Measurements from ENCODE around the gene AIF1.
A peak's percentile ranks its signal among the peaks of the same experiment; 100 is the strongest.

The AIF1 gene

DNA sequence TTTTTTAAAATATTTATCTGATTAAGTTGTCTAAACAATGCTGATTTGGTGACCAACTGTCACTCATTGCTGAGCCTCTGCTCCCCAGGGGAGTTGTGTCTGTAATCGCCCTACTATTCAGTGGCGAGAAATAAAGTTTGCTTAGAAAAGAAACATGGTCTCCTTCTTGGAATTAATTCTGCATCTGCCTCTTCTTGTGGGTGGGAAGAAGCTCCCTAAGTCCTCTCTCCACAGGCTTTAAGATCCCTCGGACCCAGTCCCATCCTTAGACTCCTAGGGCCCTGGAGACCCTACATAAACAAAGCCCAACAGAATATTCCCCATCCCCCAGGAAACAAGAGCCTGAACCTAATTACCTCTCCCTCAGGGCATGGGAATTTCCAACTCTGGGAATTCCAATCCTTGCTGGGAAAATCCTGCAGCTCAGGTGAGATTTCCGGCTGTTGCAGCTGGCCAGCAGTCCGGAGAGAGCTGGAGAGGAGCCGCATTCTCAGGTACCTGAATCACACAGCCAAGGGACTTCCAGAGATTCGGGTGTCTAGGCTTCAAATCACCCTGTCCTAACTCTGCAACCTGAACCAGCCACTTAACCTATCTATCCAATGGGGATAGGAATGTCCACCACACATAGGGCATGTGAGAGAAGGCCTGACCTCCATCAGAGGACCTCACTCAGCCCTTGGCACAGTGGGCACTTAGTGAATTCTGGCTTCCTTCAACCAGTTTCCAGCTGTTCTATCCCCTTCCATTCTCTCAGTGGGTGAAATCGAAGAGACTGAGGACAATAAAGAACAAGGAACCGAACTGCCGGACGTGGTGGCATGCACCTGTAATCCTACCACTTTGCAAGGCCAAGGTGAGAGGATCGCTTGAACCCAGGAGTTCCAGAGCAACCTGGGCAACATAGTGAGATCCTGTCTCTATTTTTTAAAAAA is 36.6 kb upstream of the AIF1 start:
- no peaks in the 10 kb centered on the region for H3K9me3 ChIP-seq (ENCODE audit: control insufficient read depth, insufficient read depth, low read length)
- peaks cover 28% of the 10 kb centered on the region for H3K4me1 ChIP-seq (ENCODE audit: insufficient read depth, low read length)
- H3K9ac ChIP-seq (ENCODE audit: low read depth, low read length): no peak overlapping the region

DNA sequence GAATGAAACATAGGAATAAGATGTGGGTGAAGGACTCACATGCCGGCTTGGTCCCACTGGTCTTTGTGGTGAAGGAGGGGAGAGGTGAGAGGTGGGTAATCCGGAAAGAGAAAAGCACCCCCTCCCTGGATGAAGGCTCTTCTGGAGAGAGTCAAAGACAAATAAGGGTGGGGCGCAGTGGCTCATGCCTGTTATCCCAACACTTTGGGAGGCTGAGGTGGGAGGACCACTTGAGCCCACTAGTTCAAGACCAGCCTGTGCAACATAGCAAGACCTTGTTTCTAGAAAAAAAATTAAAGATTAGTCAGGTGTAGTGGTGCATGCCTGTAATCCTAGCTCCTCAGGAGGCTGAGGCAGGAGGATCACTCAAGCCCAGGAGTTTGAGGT is 35.9 kb upstream of the AIF1 start:
- H3K9ac ChIP-seq (ENCODE audit: low read depth, low read length): no peak overlapping the region
- peaks cover 28% of the 10 kb centered on the region for H3K4me1 ChIP-seq (ENCODE audit: insufficient read depth, low read length)
- H3K9me3 ChIP-seq (ENCODE audit: control insufficient read depth, insufficient read depth, low read length): no peaks in the 10 kb centered on the region
- no peaks in the 10 kb centered on the region for H3K36me3 ChIP-seq (ENCODE audit: insufficient read depth, low read length)

More for the DNA sequence above, 36.6 kb upstream of the AIF1 start:
- no peaks in the 10 kb centered on the region for H3K36me3 ChIP-seq (ENCODE audit: insufficient read depth, low read length)

DNA sequence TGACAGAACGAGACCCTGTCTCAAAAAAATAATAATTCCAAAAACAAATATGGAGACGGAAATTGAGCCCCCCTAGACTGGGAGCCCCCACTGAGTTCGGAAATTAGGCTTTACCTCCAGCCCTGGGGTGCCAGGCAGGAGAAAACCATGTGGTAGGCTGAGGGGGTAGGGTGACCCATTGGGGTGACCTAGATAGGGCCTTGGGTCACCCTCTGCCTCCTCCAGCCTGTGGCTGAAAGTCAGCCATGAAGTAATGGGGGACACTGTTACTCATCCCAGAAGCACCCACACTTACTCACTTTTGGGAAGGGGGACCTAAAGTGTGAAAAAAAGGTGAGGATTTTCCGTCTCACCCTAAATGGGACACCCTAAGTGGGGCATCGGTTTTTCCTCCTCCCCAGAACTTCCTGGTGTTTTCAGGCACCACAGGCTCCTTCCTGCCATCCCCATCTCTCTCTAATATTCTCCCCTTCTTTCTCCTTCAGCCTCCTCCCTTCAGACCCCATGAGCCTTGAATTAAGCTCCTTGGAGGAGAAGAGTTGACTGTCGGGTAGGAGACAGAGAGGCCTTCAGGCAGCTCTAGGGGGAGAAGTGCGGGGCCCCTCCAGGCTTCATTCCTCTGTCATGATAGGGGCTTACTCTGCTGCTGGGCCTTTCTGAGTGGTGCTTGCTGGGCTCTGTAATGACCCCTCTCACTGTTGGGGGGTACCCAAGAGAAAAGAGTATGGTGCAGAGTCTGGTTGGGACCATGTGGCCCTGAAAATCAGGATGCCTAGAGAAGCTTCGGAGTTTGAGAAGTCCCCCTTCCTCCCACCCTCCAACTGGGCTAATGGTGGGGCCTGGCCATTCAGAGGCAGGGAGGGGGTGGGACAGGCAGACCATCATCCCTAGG is 35.2 kb upstream of the AIF1 start:
- Histone ChIP-seq H3K9ac (ENCODE audit: low read depth, low read length) (peak overlapping the region; percentile 71; the same call in 1 of the 2 replicates), H3K4me1 (ENCODE audit: insufficient read depth, low read length) (peaks cover 28% of the 10 kb centered on the region), H3K9me3 (ENCODE audit: control insufficient read depth, insufficient read depth, low read length) (no peaks in the 10 kb centered on the region), H3K36me3 (ENCODE audit: insufficient read depth, low read length) (no peaks in the 10 kb centered on the region)

DNA sequence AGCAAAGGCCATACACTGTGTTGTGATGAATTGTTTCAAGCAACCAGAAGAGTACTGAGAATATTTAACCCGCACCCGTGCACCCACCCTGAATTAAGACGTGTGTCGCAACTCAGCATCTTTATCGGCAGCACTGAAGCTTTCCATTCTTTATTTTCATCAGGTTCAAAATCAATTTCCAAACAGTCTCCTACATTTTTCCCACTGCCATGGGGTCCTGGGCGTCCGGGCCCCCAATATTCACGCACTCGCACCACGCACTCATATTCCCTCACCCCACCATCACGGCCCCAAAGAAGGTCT is 34.6 kb upstream of the AIF1 start:
- Histone ChIP-seq H3K9ac (ENCODE audit: low read depth, low read length) (peak overlapping the region; percentile 71; the same call in 1 of the 2 replicates), H3K36me3 (ENCODE audit: insufficient read depth, low read length) (no peaks in the 10 kb centered on the region), H3K4me1 (ENCODE audit: insufficient read depth, low read length) (peaks cover 28% of the 10 kb centered on the region), H3K9me3 (ENCODE audit: control insufficient read depth, insufficient read depth, low read length) (no peaks in the 10 kb centered on the region)

DNA sequence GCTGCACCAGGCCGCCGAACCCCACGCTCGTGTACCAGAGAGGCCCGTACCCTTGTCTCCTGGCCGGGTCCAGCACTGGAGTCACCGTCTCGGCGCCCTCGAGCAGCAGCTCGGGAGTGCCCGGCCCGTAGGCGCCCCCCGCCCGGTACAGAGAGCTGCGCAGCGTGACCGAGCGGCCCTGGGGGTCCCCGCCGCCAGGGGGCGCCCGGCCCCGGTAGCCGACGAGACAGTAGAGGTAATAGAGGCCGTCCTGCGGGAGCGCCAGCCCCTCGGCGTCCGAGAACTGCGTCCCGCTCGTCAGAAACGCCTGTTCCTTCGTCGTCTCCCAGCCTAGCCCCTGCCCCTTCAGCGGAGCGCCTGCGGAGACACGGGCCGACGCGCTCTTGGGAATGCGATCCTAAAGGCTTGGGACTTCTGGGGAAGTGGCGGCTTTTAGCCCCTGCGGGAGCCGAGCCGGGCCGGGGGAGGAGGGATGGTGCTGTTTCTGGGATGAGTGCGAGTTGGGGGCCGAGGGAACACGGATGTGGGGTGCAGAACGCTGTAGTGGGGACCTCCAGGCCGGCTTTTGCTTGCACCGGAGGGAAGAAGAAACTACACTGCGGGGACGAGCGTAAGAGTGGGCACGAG is 34.1 kb upstream of the AIF1 start:
- no peaks in the 10 kb centered on the region for H3K9me3 ChIP-seq (ENCODE audit: control insufficient read depth, insufficient read depth, low read length)
- H3K4me1 ChIP-seq (ENCODE audit: insufficient read depth, low read length): peaks cover 28% of the 10 kb centered on the region
- H3K9ac ChIP-seq (ENCODE audit: low read depth, low read length): peak overlapping the region; percentile 71

DNA sequence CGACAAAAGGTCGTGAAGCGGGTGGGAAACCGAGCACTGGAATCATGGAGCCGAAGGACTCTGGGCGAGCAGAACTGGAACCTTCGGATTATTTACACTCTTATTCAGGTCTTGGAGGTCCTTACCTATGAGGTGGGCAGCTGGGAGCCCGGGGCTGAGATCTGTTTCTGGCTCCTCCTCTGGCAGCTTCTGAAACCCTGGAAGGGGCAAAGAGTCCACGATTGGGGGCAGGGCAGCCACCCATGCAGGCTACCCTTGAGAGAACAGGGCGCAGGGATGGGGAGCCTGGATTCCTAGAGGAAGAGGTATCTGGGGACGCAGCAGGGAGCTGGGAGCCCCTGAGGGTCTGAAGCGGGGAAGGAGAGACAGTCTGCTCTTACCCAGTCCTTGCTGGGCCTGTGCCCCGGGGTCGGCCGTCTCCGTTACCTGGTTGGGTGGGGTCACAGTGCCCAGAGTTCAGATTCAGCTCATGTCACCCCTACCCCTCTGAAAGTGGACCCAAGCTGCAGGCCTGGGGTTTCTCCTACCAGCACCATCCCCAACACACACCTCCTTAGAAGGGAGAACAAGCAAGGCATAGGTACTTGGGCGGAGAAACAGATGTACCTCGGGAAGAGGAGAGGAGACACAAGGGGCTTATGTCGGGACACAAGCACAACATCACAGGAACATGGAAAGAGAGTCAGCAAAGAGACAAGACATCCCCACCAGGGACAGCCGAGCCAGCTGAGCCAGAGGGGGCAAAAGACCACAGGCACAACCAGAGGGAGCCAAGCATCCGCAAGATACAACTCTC is 33.4 kb upstream of the AIF1 start:
- no peaks in the 10 kb centered on the region for H3K36me3 ChIP-seq (ENCODE audit: insufficient read depth, low read length)
- H3K9me3 ChIP-seq (ENCODE audit: control insufficient read depth, insufficient read depth, low read length): no peaks in the 10 kb centered on the region
- peaks cover 28% of the 10 kb centered on the region for H3K4me1 ChIP-seq (ENCODE audit: insufficient read depth, low read length)
- H3K9ac ChIP-seq (ENCODE audit: low read depth, low read length): peak overlapping the region; percentile 71

More for the DNA sequence above, 34.1 kb upstream of the AIF1 start:
- no peaks in the 10 kb centered on the region for H3K36me3 ChIP-seq (ENCODE audit: insufficient read depth, low read length)

DNA sequence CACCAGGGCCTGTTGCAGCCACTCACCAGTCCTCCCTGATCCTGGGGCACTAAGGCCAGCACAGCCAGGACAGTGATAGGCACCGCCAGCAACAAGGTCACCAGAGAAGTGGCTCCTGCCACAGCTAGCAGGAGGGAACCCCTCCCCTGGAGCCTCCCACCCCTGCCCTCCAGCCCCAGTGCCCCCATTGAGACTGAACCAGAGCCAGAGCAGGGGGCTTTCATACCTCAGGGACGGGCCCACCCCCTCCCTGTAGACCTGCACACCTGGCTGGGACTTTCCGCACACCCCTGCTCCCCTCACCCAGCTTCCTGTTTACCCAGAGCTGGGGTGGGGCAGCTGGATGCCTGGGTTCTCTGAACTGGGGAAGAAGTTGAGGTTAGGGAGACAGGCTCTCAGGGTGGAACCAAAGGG is 32.8 kb upstream of the AIF1 start, which contains the start of gene LTB:
Gene LTB, minus strand, starts transcription at position 195 of the 414 bp plus-strand sequence. Its CDS starts 7 bp downstream, at position 188.
- H3K36me3 ChIP-seq (ENCODE audit: insufficient read depth, low read length): no peaks in the 10 kb centered on the region
- H3K4me1 ChIP-seq (ENCODE audit: insufficient read depth, low read length): peaks cover 28% of the 10 kb centered on the region
- H3K9ac ChIP-seq (ENCODE audit: low read depth, low read length): peak within 1 kb of the TSS; percentile 71
- no peaks in the 10 kb centered on the region for H3K9me3 ChIP-seq (ENCODE audit: control insufficient read depth, insufficient read depth, low read length)

DNA sequence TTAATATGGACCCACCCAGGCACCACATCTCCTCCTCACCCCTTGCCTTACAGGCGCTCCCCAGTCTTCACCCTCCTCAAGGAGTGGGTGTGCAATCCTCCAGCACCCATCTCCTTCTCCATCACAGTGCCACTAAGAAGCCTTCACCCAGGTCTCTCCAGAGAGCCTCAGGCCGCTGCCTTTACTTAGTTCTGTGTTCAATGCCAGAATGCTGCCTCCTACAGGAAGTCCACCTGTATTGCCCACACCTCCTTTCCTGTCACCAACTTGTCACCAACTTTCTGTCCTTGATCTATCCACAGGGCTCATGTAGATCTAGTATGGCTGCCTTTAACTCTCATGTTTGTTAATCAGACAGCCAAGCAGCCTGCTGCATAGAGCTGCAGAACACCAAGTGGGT is 29.5 kb upstream of the AIF1 start:
- no peaks in the 10 kb centered on the region for H3K36me3 ChIP-seq (ENCODE audit: insufficient read depth, low read length)
- H3K9ac ChIP-seq (ENCODE audit: low read depth, low read length): no peak overlapping the region
- H3K4me1 ChIP-seq (ENCODE audit: insufficient read depth, low read length): peaks cover 15% of the 10 kb centered on the region; the same call in 1 of the 2 replicates
- no peaks in the 10 kb centered on the region for H3K9me3 ChIP-seq (ENCODE audit: control insufficient read depth, insufficient read depth, low read length)

DNA sequence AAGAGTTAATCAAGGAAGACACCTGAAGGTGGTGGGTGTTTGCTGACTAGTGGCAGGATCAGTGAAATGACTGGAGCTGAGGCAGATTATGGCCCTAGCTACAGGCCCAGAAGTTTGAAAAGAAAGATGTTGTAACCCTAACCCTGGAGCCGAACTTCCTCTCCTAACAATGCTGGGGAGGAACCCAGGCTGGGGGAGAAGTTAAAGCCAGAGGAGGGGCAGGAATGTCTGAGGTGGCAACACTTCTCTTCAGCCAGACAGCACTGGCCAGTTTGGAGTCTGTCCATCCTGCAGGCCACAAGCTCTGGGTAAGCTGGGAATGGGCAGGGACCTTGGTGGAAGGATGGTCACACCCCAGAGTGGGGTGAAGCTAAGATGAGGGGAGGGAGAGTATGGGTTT is 29.0 kb upstream of the AIF1 start, which contains the start of gene LST1:
Gene LST1, plus strand, starts transcription at position 270 of the 400 bp plus-strand sequence. CDS start 1,023 bp downstream, outside the sequence.
- Histone ChIP-seq H3K36me3 (ENCODE audit: insufficient read depth, low read length) (no peaks in the 10 kb centered on the region), H3K9ac (ENCODE audit: low read depth, low read length) (no peak within 1 kb of the TSS), H3K4me1 (ENCODE audit: insufficient read depth, low read length) (peaks cover 15% of the 10 kb centered on the region; the same call in 1 of the 2 replicates), H3K9me3 (ENCODE audit: control insufficient read depth, insufficient read depth, low read length) (no peaks in the 10 kb centered on the region)

DNA sequence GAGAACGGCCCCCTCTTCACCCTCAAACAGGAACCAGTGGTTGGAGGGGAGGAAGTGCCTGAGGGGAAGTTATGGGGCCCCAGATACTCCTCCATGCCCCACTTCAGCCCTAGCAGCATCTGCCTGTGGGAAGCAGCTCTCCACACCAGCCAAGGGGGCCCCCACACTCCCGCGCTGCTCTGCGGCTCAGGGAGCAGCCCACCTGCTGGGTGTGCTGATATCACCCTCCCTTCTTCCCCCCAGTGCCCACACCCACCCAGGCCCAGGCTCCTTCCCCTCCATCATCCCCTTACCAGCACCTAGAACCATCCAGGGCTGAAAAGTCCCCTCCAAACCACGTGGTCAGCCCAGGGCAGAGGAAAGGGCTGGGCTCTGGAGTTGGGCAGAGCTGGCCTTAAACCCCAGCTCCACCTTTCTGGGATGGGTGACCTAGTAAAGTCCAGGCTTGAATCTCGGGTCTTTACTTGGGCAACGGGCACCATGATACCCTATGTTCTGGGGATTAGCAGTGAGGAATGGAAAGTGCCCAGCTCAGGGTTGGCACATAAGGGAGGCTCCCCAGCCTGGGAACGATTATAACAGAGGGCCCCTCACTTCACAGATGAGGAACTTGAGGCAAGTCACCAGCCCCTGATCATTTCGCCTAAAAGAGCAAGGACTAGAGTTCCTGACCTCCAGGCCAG is 28.3 kb upstream of the AIF1 start:
- Histone ChIP-seq H3K36me3 (ENCODE audit: insufficient read depth, low read length) (no peaks in the 10 kb centered on the region), H3K9ac (ENCODE audit: low read depth, low read length) (no peak overlapping the region), H3K9me3 (ENCODE audit: control insufficient read depth, insufficient read depth, low read length) (no peaks in the 10 kb centered on the region), H3K4me1 (ENCODE audit: insufficient read depth, low read length) (peaks cover 15% of the 10 kb centered on the region; the same call in 1 of the 2 replicates)

DNA sequence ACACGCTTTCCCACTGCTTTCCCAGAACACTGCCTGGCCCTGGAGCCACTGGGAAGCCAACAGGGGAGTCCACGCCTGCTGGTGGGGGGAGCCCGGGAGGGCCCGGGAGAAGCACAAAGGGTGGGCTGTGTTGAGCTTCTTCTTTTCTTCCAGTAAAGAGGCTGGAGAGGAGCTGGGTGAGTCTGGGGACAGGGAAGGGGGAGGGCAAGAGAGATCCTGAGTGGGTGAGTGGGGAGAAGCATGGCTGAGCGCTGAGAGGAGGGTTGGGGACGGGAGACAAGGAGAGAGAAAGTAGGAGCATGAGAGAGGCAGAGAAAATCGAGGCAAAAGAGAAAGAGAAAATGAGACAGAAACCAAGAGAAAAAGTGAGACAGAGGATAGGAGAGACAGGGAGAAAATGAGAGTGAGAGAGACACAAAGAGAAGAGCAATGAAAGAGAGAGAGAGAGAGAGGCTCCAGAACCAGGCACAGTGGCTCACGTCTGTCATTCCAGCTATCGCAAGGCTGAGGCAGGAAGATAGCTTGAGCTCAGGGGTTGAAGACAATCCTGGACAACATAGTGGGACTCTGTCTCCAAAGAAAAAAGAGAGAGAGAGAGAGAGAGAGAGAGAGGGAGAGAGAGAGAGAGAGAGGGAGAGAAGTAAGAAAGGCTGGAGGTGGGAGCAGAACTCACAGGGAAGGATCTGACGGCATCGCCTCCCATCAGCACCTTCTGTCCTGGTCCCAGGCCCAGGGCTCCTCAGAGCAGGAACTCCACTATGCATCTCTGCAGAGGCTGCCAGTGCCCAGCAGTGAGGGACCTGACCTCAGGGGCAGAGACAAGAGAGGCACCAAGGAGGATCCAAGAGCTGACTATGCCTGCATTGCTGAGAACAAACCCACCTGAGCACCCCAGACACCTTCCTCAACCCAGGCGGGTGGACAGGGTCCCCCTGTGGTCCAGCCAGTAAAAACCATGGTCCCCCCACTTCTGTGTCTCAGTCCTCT is 26.9 kb upstream of the AIF1 start:
- peaks cover 6% of the 10 kb centered on the region; the same call in 1 of the 2 replicates for H3K4me1 ChIP-seq (ENCODE audit: insufficient read depth, low read length)
- no peaks in the 10 kb centered on the region for H3K36me3 ChIP-seq (ENCODE audit: insufficient read depth, low read length)
- no peaks in the 10 kb centered on the region for H3K9me3 ChIP-seq (ENCODE audit: control insufficient read depth, insufficient read depth, low read length)
- H3K9ac ChIP-seq (ENCODE audit: low read depth, low read length): no peak overlapping the region

All from ES-I3 (cell line).